Measurements from ENCODE around the gene ACADS.

GRCh38 chr12:120678572-120678971 is 47.1 kb upstream of the ACADS start:
- TF ChIP-seq CTCF (IDR thresholded peaks at IDR 0.05) = no peak
- no peak for TF ChIP-seq POLR2A (IDR thresholded peaks at IDR 0.05)

Data from uterus (tissue), 2 donors.